Calu3 (cell line): ENCODE results near the gene CFAP77. TPM values are rescaled to one million over a fixed set of nuclear protein-coding genes. Genes with fewer than 3 reads are reported as not detected.

Experiments used
- BruUV-seq: library from RNA; stranded (reverse); fragments of 400-500 nt; replicated peaks from 2 replicates; lab custom pipeline; 2021; lab: Mats Ljungman, UMichigan
- CTCF ChIA-PET: fragments of 300-600 bp; sonication (Branson Sonifier 250); formaldehyde crosslinking; loops from one replicate; lab custom pipeline; 2022; ENCODE audit warnings: antibody characterized with exemption; lab: Charles Lee
- DNase-seq: peaks from one replicate; pipeline ENCODE4 v3.0.0; 2022
- H3K27ac Mint-ChIP-seq: one replicate; pipeline ENCODE4 v1.8.0; 2022; ENCODE audit warnings: mixed read lengths; ENCODE audit not compliant: unreplicated experiment
- H3K27me3 Mint-ChIP-seq: one replicate; pipeline ENCODE4 v1.8.0; 2022; ENCODE audit warnings: mixed read lengths; ENCODE audit not compliant: unreplicated experiment
- H3K36me3 Mint-ChIP-seq: one replicate; pipeline ENCODE4 v1.8.0; 2022; ENCODE audit warnings: mild to moderate bottlenecking, moderate library complexity, mixed read lengths; ENCODE audit not compliant: insufficient read depth, unreplicated experiment
- H3K4me1 Mint-ChIP-seq: one replicate; pipeline ENCODE4 v1.8.0; 2022; ENCODE audit warnings: mild to moderate bottlenecking, low read depth, mixed read lengths; ENCODE audit not compliant: unreplicated experiment
- H3K4me3 Mint-ChIP-seq: one replicate; pipeline ENCODE4 v1.8.0; 2022; ENCODE audit warnings: mild to moderate bottlenecking, low read depth, moderate library complexity, mixed read lengths; ENCODE audit not compliant: unreplicated experiment
- H3K9me3 Mint-ChIP-seq: one replicate; pipeline ENCODE4 v1.8.0; 2022; ENCODE audit warnings: low read depth, mixed read lengths; ENCODE audit not compliant: unreplicated experiment
- intact Hi-C: fragments of 100-400 bp; cut with micrococcal nuclease; formaldehyde crosslinking; loops from one replicate; pipeline ENCODE4 v1.10.0; 2022; ENCODE audit not compliant: unreplicated experiment
- total RNA-seq: library from RNA; stranded (reverse); gene quantifications from 2 replicates; pipeline ENCODE4 v1.2.3, GENCODE V29; 2022
- TF ChIP-seq, protein P1 (sequence below): fragments of 200-600 bp; IDR thresholded peaks from one replicate; pipeline ENCODE4 v1.8.0; 2022; ENCODE audit warnings: antibody characterized with exemption; ENCODE audit not compliant: unreplicated experiment

CFAP77 gene
- total RNA-seq, 1 experiment from 2014 or later = not detected

DNA sequence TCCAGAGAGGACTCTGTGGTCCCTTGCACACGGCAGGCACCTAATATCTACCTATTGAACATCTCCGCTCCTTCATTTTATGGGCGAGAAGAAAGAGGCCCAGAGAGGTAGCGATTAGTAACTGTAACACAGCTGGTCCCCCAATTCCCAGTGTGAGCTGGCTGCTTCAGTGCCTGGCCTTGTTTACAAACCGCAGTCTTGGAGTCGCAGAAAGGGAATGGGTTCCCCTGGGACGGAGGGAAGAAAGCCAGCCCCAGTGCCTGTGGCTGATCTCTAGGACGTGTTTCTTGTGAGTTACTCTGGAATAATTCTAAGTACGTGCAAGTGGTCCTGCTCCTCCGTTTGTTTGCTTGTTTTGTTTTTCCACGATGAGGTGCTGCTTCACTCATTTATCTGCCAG lies 52.0 kb downstream of the CFAP77 start:
- no peak overlapping the region for H3K4me3 Mint-ChIP-seq
- DNase-seq = no peak
- no peak overlapping the region for H3K27ac Mint-ChIP-seq
- BruUV-seq = no TSS peak
- no peaks in the 10 kb centered on the region for H3K9me3 Mint-ChIP-seq
- peaks cover 18% of the 10 kb centered on the region for H3K27me3 Mint-ChIP-seq
- H3K36me3 Mint-ChIP-seq = no peaks in the 10 kb centered on the region
- intact Hi-C loops = no loop called here
- H3K4me1 Mint-ChIP-seq = no peaks in the 10 kb centered on the region
- TF ChIP-seq, protein P1, sequence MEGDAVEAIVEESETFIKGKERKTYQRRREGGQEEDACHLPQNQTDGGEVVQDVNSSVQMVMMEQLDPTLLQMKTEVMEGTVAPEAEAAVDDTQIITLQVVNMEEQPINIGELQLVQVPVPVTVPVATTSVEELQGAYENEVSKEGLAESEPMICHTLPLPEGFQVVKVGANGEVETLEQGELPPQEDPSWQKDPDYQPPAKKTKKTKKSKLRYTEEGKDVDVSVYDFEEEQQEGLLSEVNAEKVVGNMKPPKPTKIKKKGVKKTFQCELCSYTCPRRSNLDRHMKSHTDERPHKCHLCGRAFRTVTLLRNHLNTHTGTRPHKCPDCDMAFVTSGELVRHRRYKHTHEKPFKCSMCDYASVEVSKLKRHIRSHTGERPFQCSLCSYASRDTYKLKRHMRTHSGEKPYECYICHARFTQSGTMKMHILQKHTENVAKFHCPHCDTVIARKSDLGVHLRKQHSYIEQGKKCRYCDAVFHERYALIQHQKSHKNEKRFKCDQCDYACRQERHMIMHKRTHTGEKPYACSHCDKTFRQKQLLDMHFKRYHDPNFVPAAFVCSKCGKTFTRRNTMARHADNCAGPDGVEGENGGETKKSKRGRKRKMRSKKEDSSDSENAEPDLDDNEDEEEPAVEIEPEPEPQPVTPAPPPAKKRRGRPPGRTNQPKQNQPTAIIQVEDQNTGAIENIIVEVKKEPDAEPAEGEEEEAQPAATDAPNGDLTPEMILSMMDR = no peak
- CTCF ChIA-PET = no interaction called here

DNA sequence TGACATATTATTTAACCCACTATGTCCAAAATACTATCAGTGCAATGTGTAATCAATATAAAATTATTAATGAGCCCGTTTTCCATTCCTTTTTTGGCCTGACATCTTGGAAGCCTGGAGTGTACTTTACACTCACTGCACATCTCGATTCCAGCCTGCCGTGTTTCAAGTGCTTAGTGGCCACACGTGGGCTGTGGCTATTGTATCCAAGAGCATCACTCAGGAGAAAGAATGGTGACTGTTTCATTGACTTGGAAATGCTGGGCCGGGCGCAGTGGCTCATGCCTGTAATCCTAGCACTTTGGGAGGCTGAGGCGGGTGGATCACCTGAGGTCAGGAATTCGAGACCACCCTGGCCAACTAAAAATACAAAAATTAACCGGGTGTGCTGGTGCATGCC lies 54.5 kb downstream of the CFAP77 start:
- intact Hi-C loops = no loop called here
- Mint-ChIP-seq H3K4me1 (no peaks in the 10 kb centered on the region), H3K4me3 (no peak overlapping the region), H3K9me3 (no peaks in the 10 kb centered on the region), H3K36me3 (no peaks in the 10 kb centered on the region), H3K27ac (no peak overlapping the region), H3K27me3 (peaks cover 22% of the 10 kb centered on the region)
- no TSS peak for BruUV-seq
- CTCF ChIA-PET = no interaction called here
- TF ChIP-seq, protein P1 = no peak
- no peak for DNase-seq

GRCh38 chr9:132465131-132465635 lies 55.2 kb downstream of the CFAP77 start:
- TF ChIP-seq, protein P1 = no peak
- no peaks in the 10 kb centered on the region for H3K4me1 Mint-ChIP-seq
- H3K27me3 Mint-ChIP-seq = peaks cover 22% of the 10 kb centered on the region
- intact Hi-C loops = no loop called here
- CTCF ChIA-PET = no interaction called here
- BruUV-seq = no TSS peak
- no peaks in the 10 kb centered on the region for H3K36me3 Mint-ChIP-seq
- H3K9me3 Mint-ChIP-seq = no peaks in the 10 kb centered on the region
- H3K4me3 Mint-ChIP-seq = no peak overlapping the region
- DNase-seq = no peak
- no peak overlapping the region for H3K27ac Mint-ChIP-seq

- no peak overlapping the region for H3K27ac Mint-ChIP-seq
- intact Hi-C loops = no loop called here
- CTCF ChIA-PET = no interaction called here
Observed at GRCh38 chr9:132472199-132472598, 62.2 kb downstream of the CFAP77 start.

More at GRCh38 chr9:132472199-132472598, 62.2 kb downstream of the CFAP77 start:
- no TSS peak for BruUV-seq
- Mint-ChIP-seq H3K4me1 (peaks cover 5% of the 10 kb centered on the region), H3K4me3 (no peak overlapping the region), H3K36me3 (no peaks in the 10 kb centered on the region), H3K27me3 (peaks cover 56% of the 10 kb centered on the region), H3K9me3 (no peaks in the 10 kb centered on the region)
- TF ChIP-seq, protein P1 = no peak
- no peak for DNase-seq
